ENCODE data around the gene TTC24.

DNA sequence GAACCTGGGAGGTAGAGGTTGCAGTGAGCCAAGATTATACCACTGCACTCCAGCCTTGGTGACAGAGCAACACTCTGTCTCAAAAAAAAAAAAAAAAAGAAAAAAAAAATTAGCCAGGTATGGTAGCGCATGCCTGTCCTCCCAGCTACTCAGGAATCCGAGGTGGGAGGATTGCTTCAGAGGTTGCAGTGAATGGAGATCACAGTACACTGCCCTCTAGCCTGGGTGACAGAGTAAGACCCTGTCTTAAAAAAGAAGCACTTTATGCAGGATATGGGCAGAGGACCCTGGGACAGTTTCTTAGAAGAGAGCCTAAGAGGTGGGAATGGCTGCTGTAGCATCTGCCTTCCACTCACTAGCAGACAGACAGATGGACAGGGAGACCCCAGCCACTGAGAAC is 30.1 kb upstream of the TTC24 start:
- TF ChIP-seq, protein P1, sequence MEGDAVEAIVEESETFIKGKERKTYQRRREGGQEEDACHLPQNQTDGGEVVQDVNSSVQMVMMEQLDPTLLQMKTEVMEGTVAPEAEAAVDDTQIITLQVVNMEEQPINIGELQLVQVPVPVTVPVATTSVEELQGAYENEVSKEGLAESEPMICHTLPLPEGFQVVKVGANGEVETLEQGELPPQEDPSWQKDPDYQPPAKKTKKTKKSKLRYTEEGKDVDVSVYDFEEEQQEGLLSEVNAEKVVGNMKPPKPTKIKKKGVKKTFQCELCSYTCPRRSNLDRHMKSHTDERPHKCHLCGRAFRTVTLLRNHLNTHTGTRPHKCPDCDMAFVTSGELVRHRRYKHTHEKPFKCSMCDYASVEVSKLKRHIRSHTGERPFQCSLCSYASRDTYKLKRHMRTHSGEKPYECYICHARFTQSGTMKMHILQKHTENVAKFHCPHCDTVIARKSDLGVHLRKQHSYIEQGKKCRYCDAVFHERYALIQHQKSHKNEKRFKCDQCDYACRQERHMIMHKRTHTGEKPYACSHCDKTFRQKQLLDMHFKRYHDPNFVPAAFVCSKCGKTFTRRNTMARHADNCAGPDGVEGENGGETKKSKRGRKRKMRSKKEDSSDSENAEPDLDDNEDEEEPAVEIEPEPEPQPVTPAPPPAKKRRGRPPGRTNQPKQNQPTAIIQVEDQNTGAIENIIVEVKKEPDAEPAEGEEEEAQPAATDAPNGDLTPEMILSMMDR (IDR thresholded peaks at IDR 0.05) = no peak
- no peak for TF ChIP-seq POLR2A (IDR thresholded peaks at IDR 0.05)
